K562 (cell line): Measurements from ENCODE around the gene RCOR1. TPM values are rescaled to one million over a fixed set of nuclear protein-coding genes. Genes with fewer than 3 reads are reported as not detected.
A peak's percentile ranks its signal among the peaks of the same experiment; 100 is the strongest.

ENCODE experiments used
- BMI1 ChIP-seq: fragments of 150-350 bp; IDR thresholded peaks from 2 replicates; pipeline ENCODE4 v1.6.1; 2014; ENCODE audit warnings: low read length
- FOXJ2 ChIP-seq: fragments of 200-800 bp; sonication (Bioruptor generic); IDR thresholded peaks from 2 replicates; pipeline ENCODE4 v1.6.1; 2016; ENCODE audit warnings: missing genetic modification characterization, missing compliant biosample characterization
- GATAD2A ChIP-seq: fragments of 450-650 bp; IDR thresholded peaks from 2 replicates; pipeline ENCODE4 v1.6.1; 2017
- HIVEP1 ChIP-seq: fragments of 250-450 bp; sonication (Bioruptor Pico); IDR thresholded peaks from 2 replicates; pipeline ENCODE4 v1.4.0; 2020; ENCODE audit warnings: mild to moderate bottlenecking
- KLF13 ChIP-seq: fragments of 450-650 bp; IDR thresholded peaks from 2 replicates; pipeline ENCODE4 v1.6.1; 2016; ENCODE audit warnings: missing genetic modification characterization, low read depth, mild to moderate bottlenecking, missing compliant biosample characterization, moderate library complexity, borderline replicate concordance
- NR4A1 ChIP-seq, 2 experiments: fragments of 250-450 bp in 1 of 2; fragments of 450-650 bp in 1 of 2; sonication (Bioruptor Pico) in 1 of 2; IDR thresholded peaks; 2 replicates each; pipeline versions ENCODE4 v1.4.0 to v1.6.1; 2016 to 2020; ENCODE audit warnings: mild to moderate bottlenecking in 2 of 2, missing compliant biosample characterization in 1 of 2, missing genetic modification characterization in 1 of 2, moderate library complexity in 1 of 2
- ZNF311 ChIP-seq: fragments of 250-450 bp; sonication (Bioruptor Pico); IDR thresholded peaks from 2 replicates; pipeline ENCODE4 v1.4.0; 2020; ENCODE audit warnings: mild to moderate bottlenecking, moderate library complexity
- polyA plus RNA-seq, 8 experiments: library from polyadenylated mRNA; depleted of rRNA in 4 of 8; stranded (reverse) in 5 of 8; unstranded in 3 of 8; fragments of >200 nt; fragmentation: Nextera tagmentation in 2 of 8; fragmentation: Illumina TruSeq in 1 of 8; extraction: Ambion mirVana in 2 of 8; extraction: Trizol in 1 of 8; gene quantifications; 2 replicates each; pipeline versions ENCODE4 v1.2.1 to v1.2.3, GENCODE V29; 2011 to 2014; ENCODE audit warnings: inconsistent platforms in 1 of 8, missing spikeins in 1 of 8
- total RNA-seq, 7 experiments: library from RNA; depleted of rRNA in 6 of 7; stranded (reverse); fragments of >200 nt in 6 of 7; fragmentation: Illumina TruSeq in 2 of 7; extraction: Trizol in 2 of 7; gene quantifications; 2 replicates each; pipeline versions ENCODE4 v1.2.1 to v1.2.3, GENCODE V29; 2011 to 2021; ENCODE audit warnings: low replicate concordance in 1 of 7
- TF ChIP-seq, protein P1 (sequence below): fragments of 200-800 bp; sonication (Bioruptor generic); IDR thresholded peaks from 2 replicates; pipeline ENCODE4 v1.6.1; 2016; ENCODE audit warnings: missing genetic modification characterization, missing compliant biosample characterization
- TF ChIP-seq, protein P2 (sequence below): fragments of 450-650 bp; formaldehyde crosslinking; IDR thresholded peaks from 2 replicates; pipeline ENCODE4 v1.4.0; 2020; ENCODE audit warnings: mild to moderate bottlenecking, moderate library complexity
- TF ChIP-seq, protein P3 (sequence below): fragments of 450-650 bp; formaldehyde crosslinking; IDR thresholded peaks from 2 replicates; pipeline ENCODE4 v1.4.0; 2020; ENCODE audit warnings: mild to moderate bottlenecking, moderate library complexity
- TF ChIP-seq, protein P4 (sequence below): fragments of 450-650 bp; IDR thresholded peaks from 2 replicates; pipeline ENCODE4 v1.6.1; 2016; ENCODE audit warnings: missing biosample characterization, missing genetic modification characterization
- TF ChIP-seq, protein P5 (sequence below): fragments of 250-450 bp; sonication (Bioruptor Pico); IDR thresholded peaks from 2 replicates; pipeline ENCODE4 v1.4.0; 2020

RCOR1 gene
- total and polyA plus RNA-seq, 9 of the 15 experiments (the other 6 are each of a cell fraction or from before 2014, with no cell fraction given): 8.5 to 47.9 (median 20.9) TPM

- TF ChIP-seq GATAD2A (0 out of 2 replicates have a peak, but pooled peaks have one; percentile 48), HIVEP1 (CRISPR knock-in tag) (peak; percentile 93), FOXJ2 (tag) (peak; percentile 94), KLF13 (peak; percentile 95), ZNF311 (peak; percentile 97), BMI1 (0 out of 2 replicates have a peak, but pooled peaks have one; percentile 40), NR4A1 (CRISPR knock-in tag; IDR thresholded peaks at IDR 0.05) (peak; percentile 98), NR4A1 (tag; IDR thresholded peaks at IDR 0.05) (peak; percentile 99)
- TF ChIP-seq, protein P1, sequence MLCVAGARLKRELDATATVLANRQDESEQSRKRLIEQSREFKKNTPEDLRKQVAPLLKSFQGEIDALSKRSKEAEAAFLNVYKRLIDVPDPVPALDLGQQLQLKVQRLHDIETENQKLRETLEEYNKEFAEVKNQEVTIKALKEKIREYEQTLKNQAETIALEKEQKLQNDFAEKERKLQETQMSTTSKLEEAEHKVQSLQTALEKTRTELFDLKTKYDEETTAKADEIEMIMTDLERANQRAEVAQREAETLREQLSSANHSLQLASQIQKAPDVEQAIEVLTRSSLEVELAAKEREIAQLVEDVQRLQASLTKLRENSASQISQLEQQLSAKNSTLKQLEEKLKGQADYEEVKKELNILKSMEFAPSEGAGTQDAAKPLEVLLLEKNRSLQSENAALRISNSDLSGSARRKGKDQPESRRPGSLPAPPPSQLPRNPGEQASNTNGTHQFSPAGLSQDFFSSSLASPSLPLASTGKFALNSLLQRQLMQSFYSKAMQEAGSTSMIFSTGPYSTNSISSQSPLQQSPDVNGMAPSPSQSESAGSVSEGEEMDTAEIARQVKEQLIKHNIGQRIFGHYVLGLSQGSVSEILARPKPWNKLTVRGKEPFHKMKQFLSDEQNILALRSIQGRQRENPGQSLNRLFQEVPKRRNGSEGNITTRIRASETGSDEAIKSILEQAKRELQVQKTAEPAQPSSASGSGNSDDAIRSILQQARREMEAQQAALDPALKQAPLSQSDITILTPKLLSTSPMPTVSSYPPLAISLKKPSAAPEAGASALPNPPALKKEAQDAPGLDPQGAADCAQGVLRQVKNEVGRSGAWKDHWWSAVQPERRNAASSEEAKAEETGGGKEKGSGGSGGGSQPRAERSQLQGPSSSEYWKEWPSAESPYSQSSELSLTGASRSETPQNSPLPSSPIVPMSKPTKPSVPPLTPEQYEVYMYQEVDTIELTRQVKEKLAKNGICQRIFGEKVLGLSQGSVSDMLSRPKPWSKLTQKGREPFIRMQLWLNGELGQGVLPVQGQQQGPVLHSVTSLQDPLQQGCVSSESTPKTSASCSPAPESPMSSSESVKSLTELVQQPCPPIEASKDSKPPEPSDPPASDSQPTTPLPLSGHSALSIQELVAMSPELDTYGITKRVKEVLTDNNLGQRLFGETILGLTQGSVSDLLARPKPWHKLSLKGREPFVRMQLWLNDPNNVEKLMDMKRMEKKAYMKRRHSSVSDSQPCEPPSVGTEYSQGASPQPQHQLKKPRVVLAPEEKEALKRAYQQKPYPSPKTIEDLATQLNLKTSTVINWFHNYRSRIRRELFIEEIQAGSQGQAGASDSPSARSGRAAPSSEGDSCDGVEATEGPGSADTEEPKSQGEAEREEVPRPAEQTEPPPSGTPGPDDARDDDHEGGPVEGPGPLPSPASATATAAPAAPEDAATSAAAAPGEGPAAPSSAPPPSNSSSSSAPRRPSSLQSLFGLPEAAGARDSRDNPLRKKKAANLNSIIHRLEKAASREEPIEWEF (CRISPR knock-in tag): peak; percentile 99
- TF ChIP-seq, protein P2, sequence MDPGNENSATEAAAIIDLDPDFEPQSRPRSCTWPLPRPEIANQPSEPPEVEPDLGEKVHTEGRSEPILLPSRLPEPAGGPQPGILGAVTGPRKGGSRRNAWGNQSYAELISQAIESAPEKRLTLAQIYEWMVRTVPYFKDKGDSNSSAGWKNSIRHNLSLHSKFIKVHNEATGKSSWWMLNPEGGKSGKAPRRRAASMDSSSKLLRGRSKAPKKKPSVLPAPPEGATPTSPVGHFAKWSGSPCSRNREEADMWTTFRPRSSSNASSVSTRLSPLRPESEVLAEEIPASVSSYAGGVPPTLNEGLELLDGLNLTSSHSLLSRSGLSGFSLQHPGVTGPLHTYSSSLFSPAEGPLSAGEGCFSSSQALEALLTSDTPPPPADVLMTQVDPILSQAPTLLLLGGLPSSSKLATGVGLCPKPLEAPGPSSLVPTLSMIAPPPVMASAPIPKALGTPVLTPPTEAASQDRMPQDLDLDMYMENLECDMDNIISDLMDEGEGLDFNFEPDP (CRISPR knock-in tag): peak; percentile 96
- TF ChIP-seq, protein P3, sequence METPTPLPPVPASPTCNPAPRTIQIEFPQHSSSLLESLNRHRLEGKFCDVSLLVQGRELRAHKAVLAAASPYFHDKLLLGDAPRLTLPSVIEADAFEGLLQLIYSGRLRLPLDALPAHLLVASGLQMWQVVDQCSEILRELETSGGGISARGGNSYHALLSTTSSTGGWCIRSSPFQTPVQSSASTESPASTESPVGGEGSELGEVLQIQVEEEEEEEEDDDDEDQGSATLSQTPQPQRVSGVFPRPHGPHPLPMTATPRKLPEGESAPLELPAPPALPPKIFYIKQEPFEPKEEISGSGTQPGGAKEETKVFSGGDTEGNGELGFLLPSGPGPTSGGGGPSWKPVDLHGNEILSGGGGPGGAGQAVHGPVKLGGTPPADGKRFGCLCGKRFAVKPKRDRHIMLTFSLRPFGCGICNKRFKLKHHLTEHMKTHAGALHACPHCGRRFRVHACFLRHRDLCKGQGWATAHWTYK (CRISPR knock-in tag): peak; percentile 97
- TF ChIP-seq, protein P4, sequence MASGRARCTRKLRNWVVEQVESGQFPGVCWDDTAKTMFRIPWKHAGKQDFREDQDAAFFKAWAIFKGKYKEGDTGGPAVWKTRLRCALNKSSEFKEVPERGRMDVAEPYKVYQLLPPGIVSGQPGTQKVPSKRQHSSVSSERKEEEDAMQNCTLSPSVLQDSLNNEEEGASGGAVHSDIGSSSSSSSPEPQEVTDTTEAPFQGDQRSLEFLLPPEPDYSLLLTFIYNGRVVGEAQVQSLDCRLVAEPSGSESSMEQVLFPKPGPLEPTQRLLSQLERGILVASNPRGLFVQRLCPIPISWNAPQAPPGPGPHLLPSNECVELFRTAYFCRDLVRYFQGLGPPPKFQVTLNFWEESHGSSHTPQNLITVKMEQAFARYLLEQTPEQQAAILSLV (tag): peak; percentile 99
- TF ChIP-seq, protein P5, sequence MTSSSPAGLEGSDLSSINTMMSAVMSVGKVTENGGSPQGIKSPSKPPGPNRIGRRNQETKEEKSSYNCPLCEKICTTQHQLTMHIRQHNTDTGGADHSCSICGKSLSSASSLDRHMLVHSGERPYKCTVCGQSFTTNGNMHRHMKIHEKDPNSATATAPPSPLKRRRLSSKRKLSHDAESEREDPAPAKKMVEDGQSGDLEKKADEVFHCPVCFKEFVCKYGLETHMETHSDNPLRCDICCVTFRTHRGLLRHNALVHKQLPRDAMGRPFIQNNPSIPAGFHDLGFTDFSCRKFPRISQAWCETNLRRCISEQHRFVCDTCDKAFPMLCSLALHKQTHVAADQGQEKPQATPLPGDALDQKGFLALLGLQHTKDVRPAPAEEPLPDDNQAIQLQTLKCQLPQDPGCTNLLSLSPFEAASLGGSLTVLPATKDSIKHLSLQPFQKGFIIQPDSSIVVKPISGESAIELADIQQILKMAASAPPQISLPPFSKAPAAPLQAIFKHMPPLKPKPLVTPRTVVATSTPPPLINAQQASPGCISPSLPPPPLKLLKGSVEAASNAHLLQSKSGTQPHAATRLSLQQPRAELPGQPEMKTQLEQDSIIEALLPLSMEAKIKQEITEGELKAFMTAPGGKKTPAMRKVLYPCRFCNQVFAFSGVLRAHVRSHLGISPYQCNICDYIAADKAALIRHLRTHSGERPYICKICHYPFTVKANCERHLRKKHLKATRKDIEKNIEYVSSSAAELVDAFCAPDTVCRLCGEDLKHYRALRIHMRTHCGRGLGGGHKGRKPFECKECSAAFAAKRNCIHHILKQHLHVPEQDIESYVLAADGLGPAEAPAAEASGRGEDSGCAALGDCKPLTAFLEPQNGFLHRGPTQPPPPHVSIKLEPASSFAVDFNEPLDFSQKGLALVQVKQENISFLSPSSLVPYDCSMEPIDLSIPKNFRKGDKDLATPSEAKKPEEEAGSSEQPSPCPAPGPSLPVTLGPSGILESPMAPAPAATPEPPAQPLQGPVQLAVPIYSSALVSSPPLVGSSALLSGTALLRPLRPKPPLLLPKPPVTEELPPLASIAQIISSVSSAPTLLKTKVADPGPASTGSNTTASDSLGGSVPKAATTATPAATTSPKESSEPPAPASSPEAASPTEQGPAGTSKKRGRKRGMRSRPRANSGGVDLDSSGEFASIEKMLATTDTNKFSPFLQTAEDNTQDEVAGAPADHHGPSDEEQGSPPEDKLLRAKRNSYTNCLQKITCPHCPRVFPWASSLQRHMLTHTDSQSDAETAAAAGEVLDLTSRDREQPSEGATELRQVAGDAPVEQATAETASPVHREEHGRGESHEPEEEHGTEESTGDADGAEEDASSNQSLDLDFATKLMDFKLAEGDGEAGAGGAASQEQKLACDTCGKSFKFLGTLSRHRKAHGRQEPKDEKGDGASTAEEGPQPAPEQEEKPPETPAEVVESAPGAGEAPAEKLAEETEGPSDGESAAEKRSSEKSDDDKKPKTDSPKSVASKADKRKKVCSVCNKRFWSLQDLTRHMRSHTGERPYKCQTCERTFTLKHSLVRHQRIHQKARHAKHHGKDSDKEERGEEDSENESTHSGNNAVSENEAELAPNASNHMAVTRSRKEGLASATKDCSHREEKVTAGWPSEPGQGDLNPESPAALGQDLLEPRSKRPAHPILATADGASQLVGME (CRISPR knock-in tag): peak; percentile 53; the same call in 1 of the 2 replicates
These were observed 41.5 kb upstream of the RCOR1 start (continued) for GRCh38 chr14:102550927-102551401.
